HCT116 (cell line): Measurements from ENCODE around the gene AARSD1. TPM values are rescaled to one million over a fixed set of nuclear protein-coding genes. Genes with fewer than 3 reads are reported as not detected.
A peak's percentile ranks its signal among the peaks of the same experiment; 100 is the strongest.

Experiments
- ATAC-seq: fragments of 200-7000 bp; cut with Tn5 transposase; 2 replicates; pipeline ENCODE4 v1.9.1; 2020; ENCODE audit warnings: mild to moderate bottlenecking, moderate library complexity
- BruUV-seq: library from RNA; stranded (reverse); fragments of 400-500 nt; replicated peaks from 2 replicates; lab custom pipeline; 2021; lab: Mats Ljungman, UMichigan
- CTCF ChIA-PET: fragments of 300-600 bp; sonication (Branson Sonifier 250); formaldehyde crosslinking; loops from one replicate; lab custom pipeline; 2021; ENCODE audit warnings: antibody characterized with exemption; lab: Charles Lee
- POLR2A ChIA-PET: fragments of 300-600, 350-600 bp; sonication (Branson Sonifier 250); formaldehyde crosslinking; loops from one replicate; lab custom pipeline; 2021; ENCODE audit warnings: antibody characterized with exemption; lab: Charles Lee
- RAD21 ChIA-PET, 2 experiments: fragments of 300-600 bp; sonication (Branson Sonifier 250); formaldehyde crosslinking; loops; one replicate each; lab custom pipeline; 2023; ENCODE audit warnings: low total read pairs in 2 of 2; ENCODE audit not compliant: uncharacterized antibody in 2 of 2, unreplicated experiment in 2 of 2, low non-redundant PET in 1 of 2; lab: Charles Lee
- DNase-seq: peaks from one replicate; pipeline ENCODE4 v3.0.0-alpha.2; 2010; ENCODE audit warnings: low read depth, low spot score
- H2AFZ ChIP-seq: fragments of 200-600 bp; shearing (Covaris generic), sonication (generic); 2 replicates; pipeline ENCODE4 v1.6.1; 2017; ENCODE audit warnings: low read depth, mixed run types, mixed read lengths, antibody characterized with exemption, low read length; ENCODE audit not compliant: poor library complexity, severe bottlenecking
- H3K27ac ChIP-seq: 2 replicates; pipeline ENCODE4 v1.5.1; 2012; ENCODE audit warnings: low read depth, low read length
- H3K27me3 ChIP-seq: fragments of 200-600 bp; sonication (generic); 2 replicates; pipeline ENCODE4 v1.6.1; 2016; ENCODE audit warnings: mixed run types, low read length, mixed read lengths; ENCODE audit not compliant: insufficient read depth
- H3K36me3 ChIP-seq, 2 experiments: fragments of 200-500 bp in 1 of 2; fragments of 200-600 bp in 1 of 2; sonication (Bioruptor generic) in 1 of 2; sonication (generic) in 1 of 2; 2 replicates each; pipeline versions ENCODE4 v1.5.1 to v1.6.1; 2014 to 2016; ENCODE audit warnings: low read length in 2 of 2, inconsistent platforms in 1 of 2, mixed read lengths in 1 of 2, mixed run types in 1 of 2; ENCODE audit not compliant: insufficient read depth in 2 of 2, control insufficient read depth in 1 of 2
- H3K4me1 ChIP-seq, 2 experiments: fragments of 200-600 bp in 1 of 2; sonication (generic) in 1 of 2; 2 replicates each; pipeline versions ENCODE4 v1.5.1 to v1.6.1; 2012 to 2017; ENCODE audit warnings: low read length in 2 of 2, inconsistent platforms in 1 of 2, mild to moderate bottlenecking in 1 of 2, mixed read lengths in 1 of 2, mixed run types in 1 of 2, moderate library complexity in 1 of 2; ENCODE audit not compliant: insufficient read depth in 2 of 2, control insufficient read depth in 1 of 2
- H3K4me2 ChIP-seq: fragments of 200-600 bp; sonication (generic); 2 replicates; pipeline ENCODE4 v1.6.1; 2017; ENCODE audit warnings: mixed run types, low read length, mixed read lengths
- H3K4me3 ChIP-seq, 2 experiments: fragments of 200-600 bp in 1 of 2; sonication (generic) in 1 of 2; replicated peaks in 1 of 2; 2 replicates each; pipeline ENCODE4 v1.5.1; 2011 to 2016; ENCODE audit warnings: low read length in 2 of 2, control low read depth in 1 of 2, low read depth in 1 of 2, mild to moderate bottlenecking in 1 of 2, mixed read lengths in 1 of 2, mixed run types in 1 of 2
- H3K79me2 ChIP-seq: fragments of 200-600 bp; sonication (generic); 2 replicates; pipeline ENCODE4 v1.6.1; 2017; ENCODE audit warnings: mild to moderate bottlenecking, mixed run types, low read length, moderate library complexity, mixed read lengths; ENCODE audit not compliant: insufficient read depth
- H3K9ac ChIP-seq: fragments of 200-600 bp; sonication (generic); 2 replicates; pipeline ENCODE4 v1.6.1; 2016; ENCODE audit warnings: low read length, mixed read lengths
- H3K9me2 ChIP-seq: fragments of 200-600 bp; sonication (generic), shearing (Covaris generic); 2 replicates; pipeline ENCODE4 v1.6.1; 2017; ENCODE audit warnings: mixed run types, mild to moderate bottlenecking, moderate library complexity; ENCODE audit not compliant: insufficient read depth
- H3K9me3 ChIP-seq, 2 experiments: fragments of 200-500 bp in 1 of 2; fragments of 200-600 bp in 1 of 2; sonication (Bioruptor generic) in 1 of 2; sonication (generic) in 1 of 2; 2 replicates each; pipeline ENCODE4 v1.6.1; 2014 to 2017; ENCODE audit warnings: low read length in 2 of 2, mixed read lengths in 2 of 2, inconsistent platforms in 1 of 2, low read depth in 1 of 2, mild to moderate bottlenecking in 1 of 2, mixed run types in 1 of 2, moderate library complexity in 1 of 2; ENCODE audit not compliant: control insufficient read depth in 1 of 2, insufficient read depth in 1 of 2
- H4K20me1 ChIP-seq: fragments of 200-600 bp; sonication (generic), shearing (Covaris generic); 2 replicates; pipeline ENCODE4 v1.6.1; 2017; ENCODE audit warnings: mixed run types, mild to moderate bottlenecking, moderate library complexity; ENCODE audit not compliant: insufficient read depth
- CBX3 ChIP-seq: IDR thresholded peaks from 2 replicates; pipeline ENCODE4 v1.6.1; 2012; ENCODE audit warnings: low read depth
- CEBPB ChIP-seq: IDR thresholded peaks from 2 replicates; pipeline ENCODE4 v1.6.1; 2012; ENCODE audit warnings: low read depth
- EGR1 ChIP-seq: IDR thresholded peaks from 2 replicates; pipeline ENCODE4 v1.6.1; 2012; ENCODE audit warnings: low read depth
- ELF1 ChIP-seq: IDR thresholded peaks from 2 replicates; pipeline ENCODE4 v1.6.1; 2012; ENCODE audit warnings: low read depth, borderline replicate concordance
- EZH2 ChIP-seq: fragments of 200-600 bp; sonication (generic); IDR thresholded peaks from 2 replicates; pipeline ENCODE4 v1.6.1; 2017; ENCODE audit warnings: antibody characterized with exemption, mixed run types
- EZH2phosphoT487 ChIP-seq: fragments of 200-600 bp; IDR thresholded peaks from 2 replicates; pipeline ENCODE4 v1.6.1; 2018; ENCODE audit warnings: antibody characterized with exemption, borderline replicate concordance
- FOSL1 ChIP-seq: IDR thresholded peaks from 2 replicates; pipeline ENCODE4 v1.6.1; 2012; ENCODE audit warnings: low read depth
- JUND ChIP-seq: IDR thresholded peaks from 2 replicates; pipeline ENCODE4 v1.6.1; 2012
- POLR2A ChIP-seq: IDR thresholded peaks from 2 replicates; pipeline ENCODE4 v1.7.0; 2011; ENCODE audit warnings: borderline replicate concordance; ENCODE audit not compliant: insufficient read depth, insufficient read length; ENCODE audit errors: extremely low read depth
- POLR2AphosphoS5 ChIP-seq: IDR thresholded peaks from 2 replicates; pipeline ENCODE4 v1.6.1; 2011; ENCODE audit warnings: mild to moderate bottlenecking, low read depth, low read length, moderate library complexity
- RAD21 ChIP-seq: IDR thresholded peaks from 2 replicates; pipeline ENCODE4 v1.6.1; 2012; ENCODE audit warnings: low read depth, mild to moderate bottlenecking
- SIN3A ChIP-seq: IDR thresholded peaks from 2 replicates; pipeline ENCODE4 v1.6.1; 2012; ENCODE audit warnings: low read depth
- SP1 ChIP-seq: IDR thresholded peaks from 2 replicates; pipeline ENCODE4 v1.6.1; 2012; ENCODE audit warnings: low read depth
- SRF ChIP-seq: IDR thresholded peaks from 2 replicates; pipeline ENCODE4 v1.6.1; 2012; ENCODE audit warnings: low read depth
- TCF7L2 ChIP-seq: IDR thresholded peaks from 2 replicates; pipeline ENCODE4 v1.7.0; 2011; ENCODE audit warnings: borderline replicate concordance, inconsistent platforms; ENCODE audit not compliant: insufficient read depth, insufficient read length; ENCODE audit errors: extremely low read depth
- YY1 ChIP-seq: IDR thresholded peaks from 2 replicates; pipeline ENCODE4 v1.6.1; 2011; ENCODE audit warnings: low read length, low read depth, moderate library complexity, mild to moderate bottlenecking; ENCODE audit not compliant: insufficient replicate concordance; ENCODE audit errors: extremely low read depth
- ZNF274 ChIP-seq: fragments of 200-500 bp; sonication (Bioruptor generic); IDR thresholded peaks from 2 replicates; pipeline ENCODE4 v1.6.1; 2014; ENCODE audit warnings: mild to moderate bottlenecking, low read depth, low read length, inconsistent platforms
- intact Hi-C: fragments of 100-400 bp; cut with micrococcal nuclease; formaldehyde crosslinking; loops from 2 replicates; pipeline ENCODE4 v1.10.0; 2022
- total RNA-seq: library from RNA; stranded (reverse); gene quantifications from one replicate; pipeline ENCODE4 v1.2.1, GENCODE V29; 2021; ENCODE audit not compliant: unreplicated experiment
- TF ChIP-seq, protein P1 (sequence below): IDR thresholded peaks from 2 replicates; pipeline ENCODE4 v1.6.1; 2012; ENCODE audit warnings: low read depth
- TF ChIP-seq, protein P2 (sequence below): IDR thresholded peaks from 2 replicates; pipeline ENCODE4 v1.6.1; 2012
- TF ChIP-seq, protein P3 (sequence below): IDR thresholded peaks from 2 replicates; pipeline ENCODE4 v1.6.1; 2011; ENCODE audit warnings: mild to moderate bottlenecking, low read length, moderate library complexity; ENCODE audit not compliant: insufficient replicate concordance; ENCODE audit errors: extremely low read depth
- TF ChIP-seq, protein P4 (sequence below): IDR thresholded peaks from 2 replicates; pipeline ENCODE4 v1.6.1; 2012

AARSD1 gene
- total RNA-seq, 1 experiment from 2014 or later: 65.9 TPM

DNA sequence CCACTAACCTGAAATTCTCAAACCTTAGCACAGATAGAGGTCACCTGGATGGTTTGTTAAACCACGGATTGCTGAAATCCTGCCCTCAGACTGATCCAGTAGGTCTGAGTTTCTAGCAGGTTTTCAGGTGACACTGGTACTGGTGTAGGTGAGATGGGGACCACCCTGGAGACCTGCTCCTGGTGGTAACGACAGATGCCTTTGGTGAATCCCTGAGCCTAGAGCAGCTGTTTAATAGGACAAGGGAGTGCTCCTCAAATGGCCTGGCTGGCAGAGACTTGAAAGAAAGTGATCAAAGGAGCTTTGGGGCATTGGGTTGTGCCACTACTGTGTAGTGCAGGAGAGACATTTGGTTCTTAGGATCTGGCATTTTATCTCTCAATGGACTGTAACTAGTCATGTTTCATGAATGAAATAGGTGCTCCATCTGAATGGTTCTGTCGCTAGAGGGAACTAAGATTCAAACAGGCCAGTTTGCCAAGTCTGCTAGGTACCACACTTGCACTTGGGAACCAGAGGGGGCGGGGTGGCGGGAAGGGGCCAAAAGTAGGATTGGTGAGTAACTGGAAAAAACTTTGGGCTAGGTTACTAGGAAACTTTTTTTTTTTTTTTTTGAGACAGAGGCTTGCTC is 39.4 kb upstream of the AARSD1 start:
- Histone ChIP-seq H3K4me3 (no peak overlapping the region), H3K9me2 (no peaks in the 10 kb centered on the region), H3K9me3 (no peaks in the 10 kb centered on the region), H3K9ac (peak overlapping the region; percentile 10), H3K27me3 (no peaks in the 10 kb centered on the region), H2AFZ (no peak overlapping the region), H3K27ac (peak overlapping the region; percentile 44), H3K36me3 (peaks cover 14 to 30% of the 10 kb centered on the region in 2 experiments), H3K4me2 (peak overlapping the region; percentile 30), H3K4me1 (peaks cover 16 to 78% of the 10 kb centered on the region in 2 experiments), H4K20me1 (no peaks in the 10 kb centered on the region), H3K79me2 (peaks cover 37% of the 10 kb centered on the region)
- peak; percentile 61 for DNase-seq
- ATAC-seq: peak; percentile 53
- no TSS peak for BruUV-seq
- ChIA-PET POLR2A (interaction anchor here (0.7 to 1.8 kb wide), 4 partner anchors 9 to 168 kb away, joined by 3 to 6 read pairs (median 4); no protein-coding TSS in a partner anchor), RAD21 (no interaction called here), CTCF (interaction anchor here (1.7 kb wide), 1 partner anchor 21 kb away, joined by 4 read pairs; the partner anchor contains the start of gene RND2)
- intact Hi-C loops: no loop called here
- TF ChIP-seq POLR2A (no peak), JUND (0 out of 2 replicates have a peak, but pooled peaks have one; percentile 15), EZH2 (no peak), FOSL1 (no peak), CEBPB (no peak), ZNF274 (no peak), EZH2phosphoT487 (no peak), POLR2AphosphoS5 (peak; percentile 34; the same call in 1 of the 2 replicates), RAD21 (peak; percentile 33; the same call in 1 of the 2 replicates), ELF1 (no peak), YY1 (peak; percentile 19), SIN3A (peak; percentile 53; the same call in 1 of the 2 replicates), SRF (no peak), TCF7L2 (no peak), CBX3 (peak; percentile 39; the same call in 1 of the 2 replicates), SP1 (peak; percentile 23; the same call in 1 of the 2 replicates), EGR1 (no peak)
- TF ChIP-seq, protein P1, sequence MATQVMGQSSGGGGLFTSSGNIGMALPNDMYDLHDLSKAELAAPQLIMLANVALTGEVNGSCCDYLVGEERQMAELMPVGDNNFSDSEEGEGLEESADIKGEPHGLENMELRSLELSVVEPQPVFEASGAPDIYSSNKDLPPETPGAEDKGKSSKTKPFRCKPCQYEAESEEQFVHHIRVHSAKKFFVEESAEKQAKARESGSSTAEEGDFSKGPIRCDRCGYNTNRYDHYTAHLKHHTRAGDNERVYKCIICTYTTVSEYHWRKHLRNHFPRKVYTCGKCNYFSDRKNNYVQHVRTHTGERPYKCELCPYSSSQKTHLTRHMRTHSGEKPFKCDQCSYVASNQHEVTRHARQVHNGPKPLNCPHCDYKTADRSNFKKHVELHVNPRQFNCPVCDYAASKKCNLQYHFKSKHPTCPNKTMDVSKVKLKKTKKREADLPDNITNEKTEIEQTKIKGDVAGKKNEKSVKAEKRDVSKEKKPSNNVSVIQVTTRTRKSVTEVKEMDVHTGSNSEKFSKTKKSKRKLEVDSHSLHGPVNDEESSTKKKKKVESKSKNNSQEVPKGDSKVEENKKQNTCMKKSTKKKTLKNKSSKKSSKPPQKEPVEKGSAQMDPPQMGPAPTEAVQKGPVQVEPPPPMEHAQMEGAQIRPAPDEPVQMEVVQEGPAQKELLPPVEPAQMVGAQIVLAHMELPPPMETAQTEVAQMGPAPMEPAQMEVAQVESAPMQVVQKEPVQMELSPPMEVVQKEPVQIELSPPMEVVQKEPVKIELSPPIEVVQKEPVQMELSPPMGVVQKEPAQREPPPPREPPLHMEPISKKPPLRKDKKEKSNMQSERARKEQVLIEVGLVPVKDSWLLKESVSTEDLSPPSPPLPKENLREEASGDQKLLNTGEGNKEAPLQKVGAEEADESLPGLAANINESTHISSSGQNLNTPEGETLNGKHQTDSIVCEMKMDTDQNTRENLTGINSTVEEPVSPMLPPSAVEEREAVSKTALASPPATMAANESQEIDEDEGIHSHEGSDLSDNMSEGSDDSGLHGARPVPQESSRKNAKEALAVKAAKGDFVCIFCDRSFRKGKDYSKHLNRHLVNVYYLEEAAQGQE: no peak
- TF ChIP-seq, protein P2, sequence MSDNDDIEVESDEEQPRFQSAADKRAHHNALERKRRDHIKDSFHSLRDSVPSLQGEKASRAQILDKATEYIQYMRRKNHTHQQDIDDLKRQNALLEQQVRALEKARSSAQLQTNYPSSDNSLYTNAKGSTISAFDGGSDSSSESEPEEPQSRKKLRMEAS: no peak
- TF ChIP-seq, protein P3, sequence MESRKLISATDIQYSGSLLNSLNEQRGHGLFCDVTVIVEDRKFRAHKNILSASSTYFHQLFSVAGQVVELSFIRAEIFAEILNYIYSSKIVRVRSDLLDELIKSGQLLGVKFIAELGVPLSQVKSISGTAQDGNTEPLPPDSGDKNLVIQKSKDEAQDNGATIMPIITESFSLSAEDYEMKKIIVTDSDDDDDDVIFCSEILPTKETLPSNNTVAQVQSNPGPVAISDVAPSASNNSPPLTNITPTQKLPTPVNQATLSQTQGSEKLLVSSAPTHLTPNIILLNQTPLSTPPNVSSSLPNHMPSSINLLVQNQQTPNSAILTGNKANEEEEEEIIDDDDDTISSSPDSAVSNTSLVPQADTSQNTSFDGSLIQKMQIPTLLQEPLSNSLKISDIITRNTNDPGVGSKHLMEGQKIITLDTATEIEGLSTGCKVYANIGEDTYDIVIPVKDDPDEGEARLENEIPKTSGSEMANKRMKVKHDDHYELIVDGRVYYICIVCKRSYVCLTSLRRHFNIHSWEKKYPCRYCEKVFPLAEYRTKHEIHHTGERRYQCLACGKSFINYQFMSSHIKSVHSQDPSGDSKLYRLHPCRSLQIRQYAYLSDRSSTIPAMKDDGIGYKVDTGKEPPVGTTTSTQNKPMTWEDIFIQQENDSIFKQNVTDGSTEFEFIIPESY: no peak
- TF ChIP-seq, protein P4, sequence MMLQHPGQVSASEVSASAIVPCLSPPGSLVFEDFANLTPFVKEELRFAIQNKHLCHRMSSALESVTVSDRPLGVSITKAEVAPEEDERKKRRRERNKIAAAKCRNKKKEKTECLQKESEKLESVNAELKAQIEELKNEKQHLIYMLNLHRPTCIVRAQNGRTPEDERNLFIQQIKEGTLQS: no peak
